Measurements from ENCODE around the gene OSER1.
A peak's percentile ranks its signal among the peaks of the same experiment; 100 is the strongest.

Gene OSER1

DNA sequence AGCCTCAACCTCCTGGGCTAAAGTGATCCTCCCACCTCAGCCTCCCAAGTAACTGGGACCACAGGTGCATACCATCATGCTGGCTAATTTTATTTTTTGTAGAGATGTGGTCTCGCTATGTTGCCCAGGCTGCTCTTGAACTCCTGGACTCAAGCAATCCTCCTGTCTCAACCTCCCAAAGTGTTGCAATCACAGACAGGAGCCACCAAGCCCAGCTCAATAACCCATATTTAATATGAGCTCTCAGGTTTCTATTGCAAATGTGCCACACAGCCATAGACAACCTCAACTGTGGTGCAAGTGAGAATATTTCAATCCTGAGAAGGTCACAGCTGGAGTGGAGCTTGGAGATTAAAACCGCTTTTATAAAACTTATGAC lies 38.0 kb downstream of the OSER1 start:
- no peak for DNase-seq

GRCh38 chr20:44171775-44172571 lies 38.6 kb downstream of the OSER1 start:
- DNase-seq = no peak

DNA sequence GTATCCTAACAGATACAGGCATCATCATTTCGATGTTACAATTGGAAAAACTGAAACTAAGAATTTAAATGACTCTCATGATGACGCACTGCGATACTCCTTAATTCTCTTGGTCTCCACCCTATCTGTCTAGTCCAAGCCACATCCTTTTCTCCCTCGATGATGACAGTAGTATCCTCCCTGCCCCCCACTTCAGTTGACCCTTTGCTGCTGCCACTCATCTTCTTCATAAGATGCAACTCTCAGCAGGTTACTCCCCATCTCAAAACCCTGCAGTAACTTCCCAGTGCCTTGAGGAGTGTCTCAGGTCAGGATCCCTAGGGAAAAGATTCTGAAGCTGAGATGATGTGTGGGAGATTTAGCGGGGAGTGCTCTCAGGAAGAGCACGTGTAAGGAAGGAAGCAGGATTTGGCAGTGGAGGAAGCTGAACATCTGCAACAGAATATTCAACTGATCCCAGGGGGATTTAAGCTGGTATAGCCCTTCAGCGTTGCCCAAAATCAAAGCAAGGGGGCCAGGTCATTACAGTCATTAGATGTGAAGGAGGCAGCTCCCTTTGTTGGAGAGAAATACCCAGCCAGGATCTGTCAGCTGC lies 39.7 kb downstream of the OSER1 start:
- no peak for DNase-seq

- DNase-seq = no peak
These were observed 42.8 kb downstream of the OSER1 start for GRCh38 chr20:44167736-44168135.

DNA sequence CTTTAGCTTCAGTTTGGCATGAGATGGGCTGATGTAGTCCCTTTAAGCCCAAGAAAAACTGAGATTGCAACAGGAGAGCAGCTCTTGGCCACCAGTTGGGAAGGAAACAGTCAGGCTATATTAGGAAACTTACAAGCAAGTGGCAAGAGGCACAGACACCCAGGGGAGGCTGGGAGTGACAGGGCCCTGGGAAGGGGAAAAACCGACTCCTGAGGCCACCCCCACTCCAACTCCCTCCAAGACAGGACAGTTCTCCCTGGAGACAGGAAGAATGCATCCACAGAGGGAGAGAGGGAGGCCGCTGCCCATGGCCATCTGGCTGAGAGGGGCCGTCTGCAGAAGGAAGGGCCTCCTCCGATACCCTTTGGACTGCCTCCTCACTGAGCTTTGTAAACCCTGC lies 44.1 kb downstream of the OSER1 start:
- DNase-seq = no peak

DNA sequence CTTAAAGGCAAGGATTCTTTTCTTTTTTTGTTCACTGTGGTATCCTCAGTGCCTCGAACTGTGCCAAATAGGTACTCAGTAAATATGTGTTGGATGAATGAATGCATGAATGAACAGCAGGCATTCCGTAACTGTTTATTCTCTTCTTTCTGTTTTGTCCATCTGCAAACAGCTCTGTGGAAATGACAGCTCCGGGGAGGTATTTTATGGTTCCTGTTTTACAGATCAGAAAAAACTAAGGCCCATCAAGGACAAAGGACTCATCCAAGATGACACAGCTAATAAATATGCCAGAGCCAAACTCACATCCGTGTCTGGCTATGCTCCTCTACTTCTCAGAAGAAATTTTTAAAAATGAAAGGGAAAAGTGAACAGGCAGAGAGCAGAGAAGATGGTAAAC lies 44.6 kb downstream of the OSER1 start:
- DNase-seq = no peak

- no peak for DNase-seq
These were observed 50.4 kb downstream of the OSER1 start for GRCh38 chr20:44160133-44160532.

DNA sequence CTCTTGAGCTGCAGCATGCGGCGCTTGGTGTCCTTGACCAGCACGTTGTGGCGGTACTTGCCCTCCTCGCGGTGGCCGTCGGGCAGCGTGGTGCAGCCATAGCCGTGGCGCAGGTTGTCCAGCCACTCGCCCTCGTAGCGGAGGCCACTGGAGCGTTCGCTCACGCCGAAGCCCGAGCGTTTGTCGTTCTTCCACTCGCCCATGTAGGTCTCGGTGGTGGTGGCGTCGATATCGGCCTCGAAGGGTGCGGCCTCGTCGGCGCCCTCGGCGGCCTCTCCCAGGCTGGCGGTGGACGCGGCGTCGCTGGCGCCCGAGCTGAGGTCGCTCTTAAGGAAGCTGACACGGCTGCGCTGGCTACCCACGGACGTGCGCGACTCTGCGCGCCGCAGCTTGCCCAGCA lies 50.9 kb downstream of the OSER1 start:
- DNase-seq = no peak

GRCh38 chr20:44159125-44159524 lies 51.4 kb downstream of the OSER1 start:
- no peak for DNase-seq

- DNase-seq = no peak
These were observed 53.5 kb downstream of the OSER1 start for GRCh38 chr20:44157061-44157460.

DNA sequence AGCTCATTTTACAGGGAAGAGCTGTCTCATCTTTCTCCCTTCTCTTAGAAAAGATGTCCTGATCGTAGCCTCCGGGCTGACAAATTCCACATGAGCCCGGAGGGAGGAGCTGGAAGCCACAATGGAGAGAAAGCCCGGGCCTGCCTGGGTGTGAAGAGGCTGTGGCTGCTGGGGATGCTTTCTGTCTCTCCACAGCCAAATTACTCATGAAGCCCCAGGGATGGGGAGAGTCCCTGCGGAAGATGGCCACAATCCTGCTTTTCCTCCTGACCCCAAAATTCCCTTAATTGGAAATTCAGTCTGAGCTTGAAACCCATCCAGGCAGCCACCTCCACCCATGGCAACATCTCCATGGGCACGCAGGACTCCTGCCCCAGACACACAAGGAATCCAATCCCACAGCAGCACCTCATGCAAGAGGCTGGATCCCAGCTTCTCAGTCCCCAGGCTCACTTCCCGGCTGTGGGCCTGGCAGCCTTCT lies 56.0 kb downstream of the OSER1 start:
- no peak for DNase-seq

- peak in 1 of 2 experiments; percentile 22 for DNase-seq
These were observed 56.9 kb downstream of the OSER1 start for GRCh38 chr20:44153636-44154043.

DNA sequence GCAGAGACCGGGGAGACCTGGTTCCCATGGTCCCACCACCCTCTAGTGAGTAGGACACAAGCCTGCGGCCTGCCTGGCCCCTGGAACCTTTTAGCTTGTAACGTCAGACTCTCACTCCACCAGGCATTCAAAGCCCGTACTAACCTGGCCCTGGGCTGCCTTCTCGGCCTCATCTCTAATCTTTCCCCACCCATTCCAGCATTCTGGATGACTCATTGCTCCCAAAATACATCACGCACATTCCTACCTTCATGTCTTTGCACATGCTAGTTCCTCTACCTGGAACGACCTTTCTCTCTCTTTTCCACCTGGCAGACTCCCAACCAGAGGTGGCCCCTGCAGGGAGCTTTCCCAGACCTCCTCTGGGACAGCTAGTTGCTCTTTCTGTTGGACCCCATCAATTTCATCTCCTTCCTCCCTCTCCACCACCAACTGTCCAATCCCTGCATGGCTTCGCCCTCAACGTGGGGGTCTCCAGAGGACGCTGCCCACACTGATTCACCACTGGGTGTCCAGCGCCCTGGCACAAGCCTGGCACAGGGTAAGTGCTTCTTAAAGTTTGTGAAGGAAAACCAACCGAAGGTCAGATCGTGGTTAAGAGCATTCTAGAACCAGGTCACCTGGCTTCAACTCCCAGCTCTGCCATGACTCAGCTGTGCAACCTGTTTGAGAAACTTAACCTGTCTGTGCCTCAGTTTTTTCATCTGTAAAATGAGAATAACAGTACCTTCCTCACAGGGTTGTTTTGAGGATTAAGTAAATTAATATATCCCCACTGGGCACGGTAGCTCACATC lies 58.8 kb downstream of the OSER1 start:
- no peak for DNase-seq

GRCh38 chr20:44146272-44146671 lies 64.3 kb downstream of the OSER1 start:
- no peak for DNase-seq

Data from activated T-cell treated with anti-CD3 and anti-CD28 coated beads, Interleukin-2, amount 50 U/mL, for 48 hours (primary cell).